SK-N-MC (cell line): Measurements from ENCODE around the gene EFR3B.

Experiments
- DNase-seq: peaks from one replicate; pipeline ENCODE4 v3.0.0-alpha.2; 2011; ENCODE audit warnings: low read depth, low spot score
- H3K27ac ChIP-seq: fragments of 200-600 bp; sonication (generic); 2 replicates; pipeline ENCODE4 v1.5.1; 2016; ENCODE audit warnings: mixed run types
- H3K36me3 ChIP-seq: fragments of 200-600 bp; sonication (generic); 2 replicates; pipeline ENCODE4 v1.6.1; 2017; ENCODE audit warnings: antibody characterized with exemption, low read length, mixed read lengths; ENCODE audit not compliant: insufficient read depth
- H3K4me3 ChIP-seq: fragments of 200-600 bp; sonication (generic); 2 replicates; pipeline ENCODE4 v1.5.1; 2016
- H3K9ac ChIP-seq: fragments of 200-600 bp; sonication (generic); 2 replicates; pipeline ENCODE4 v1.8.0; 2017; ENCODE audit warnings: mixed run types, mixed read lengths; ENCODE audit not compliant: insufficient read length
- H3K9me3 ChIP-seq: fragments of 200-600 bp; sonication (generic); 2 replicates; pipeline ENCODE4 v1.6.1; 2017; ENCODE audit warnings: low read depth, mild to moderate bottlenecking, antibody characterized with exemption, low read length, moderate library complexity, mixed read lengths
- EZH2 ChIP-seq: fragments of 200-600 bp; sonication (generic); IDR thresholded peaks from one replicate; pipeline ENCODE4 v1.6.1; 2017; ENCODE audit warnings: antibody characterized with exemption
- FOXP2 ChIP-seq: optimal IDR thresholded peaks from 2 replicates; pipeline ENCODE3; 2011; ENCODE audit warnings: mild to moderate bottlenecking, moderate library complexity; ENCODE audit not compliant: insufficient read depth; ENCODE audit errors: extremely low read length, control extremely low read depth
- POLR2AphosphoS5 ChIP-seq: IDR thresholded peaks from 2 replicates; pipeline ENCODE4 v1.6.1; 2012; ENCODE audit warnings: mild to moderate bottlenecking, low read depth, low read length, borderline replicate concordance

The EFR3B gene

DNA sequence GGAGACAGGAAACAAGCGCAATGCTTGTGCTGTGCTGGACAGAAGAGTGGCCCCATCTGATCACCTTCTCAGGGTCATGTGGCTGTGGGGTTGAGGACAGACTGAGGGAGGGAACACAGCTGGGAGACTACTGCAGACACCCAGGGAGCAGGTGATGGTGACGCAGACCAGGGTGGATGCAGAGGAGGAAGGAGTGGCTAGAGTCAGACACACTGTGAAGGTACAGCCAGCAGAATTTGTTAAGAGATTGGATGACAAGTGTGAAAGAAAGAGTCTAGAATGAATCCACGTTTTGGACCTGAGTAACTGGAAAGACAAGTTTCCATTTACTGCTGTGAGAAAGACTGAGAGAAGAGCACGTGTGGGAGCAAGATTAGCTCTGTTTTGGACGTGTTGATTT is 142.4 kb downstream of the EFR3B start:
- Histone ChIP-seq H3K36me3 (no peaks in the 10 kb centered on the region), H3K27ac (no peak overlapping the region), H3K4me3 (no peak overlapping the region), H3K9me3 (no peaks in the 10 kb centered on the region), H3K9ac (no peak overlapping the region)
- DNase-seq = no peak
- no peak for TF ChIP-seq EZH2
- TF ChIP-seq FOXP2 = no peak
- TF ChIP-seq POLR2AphosphoS5 = no peak

DNA sequence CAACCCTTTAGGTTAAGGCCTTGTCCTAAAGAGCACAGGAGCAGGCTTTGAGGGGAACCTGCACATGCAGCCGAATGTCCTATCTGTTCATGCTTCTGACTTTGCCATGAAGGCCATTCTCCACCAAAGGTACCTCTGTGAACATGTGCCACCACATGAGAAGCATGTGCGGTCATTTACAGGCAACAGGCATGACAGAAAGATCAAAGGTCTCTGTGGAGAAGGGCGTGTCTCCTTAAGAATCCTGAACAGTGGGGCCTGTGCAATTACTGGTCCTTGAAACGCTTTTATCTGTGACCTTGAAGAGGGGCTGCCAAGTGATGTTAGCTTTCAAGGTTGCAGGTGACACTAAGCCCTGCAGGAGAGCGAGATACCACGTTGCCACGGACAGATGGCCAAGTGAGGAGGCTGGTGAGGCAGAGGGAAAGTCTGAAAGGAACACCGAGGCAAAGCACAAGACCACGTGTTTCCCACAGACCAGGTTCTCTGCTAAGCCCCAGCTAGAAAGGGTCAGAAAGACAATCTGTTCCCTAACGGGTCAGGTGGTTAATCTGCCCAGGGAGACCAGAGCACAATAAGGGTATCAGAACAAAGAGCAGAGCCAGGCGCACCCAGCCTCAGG is 146.0 kb downstream of the EFR3B start:
- no peaks in the 10 kb centered on the region for H3K9me3 ChIP-seq
- H3K4me3 ChIP-seq = no peak overlapping the region
- no peak overlapping the region for H3K9ac ChIP-seq
- DNase-seq = no peak
- H3K27ac ChIP-seq = no peak overlapping the region
- H3K36me3 ChIP-seq = no peaks in the 10 kb centered on the region
- TF ChIP-seq POLR2AphosphoS5 = no peak
- TF ChIP-seq FOXP2 = no peak
- TF ChIP-seq EZH2 = no peak

DNA sequence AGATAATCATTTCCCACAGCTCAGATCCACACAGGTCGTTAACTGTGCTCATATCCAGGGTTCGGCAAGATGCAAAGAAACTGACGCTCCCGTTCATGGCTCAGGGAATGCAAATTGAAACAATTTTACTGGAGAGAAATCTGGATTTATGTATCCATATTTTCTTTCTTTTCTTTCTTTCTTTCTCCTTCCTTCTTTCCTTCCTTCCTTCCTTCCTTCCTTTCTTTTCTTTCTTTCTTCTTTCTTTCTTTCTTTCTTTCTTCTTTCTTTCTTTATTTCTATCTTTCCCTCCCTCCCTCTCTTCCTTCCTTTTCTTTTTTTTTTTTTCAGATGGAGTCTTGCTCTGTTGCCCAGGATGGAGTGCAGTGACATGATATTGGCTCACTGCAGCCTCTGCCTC is 146.5 kb downstream of the EFR3B start:
- no peak overlapping the region for H3K9ac ChIP-seq

DNA sequence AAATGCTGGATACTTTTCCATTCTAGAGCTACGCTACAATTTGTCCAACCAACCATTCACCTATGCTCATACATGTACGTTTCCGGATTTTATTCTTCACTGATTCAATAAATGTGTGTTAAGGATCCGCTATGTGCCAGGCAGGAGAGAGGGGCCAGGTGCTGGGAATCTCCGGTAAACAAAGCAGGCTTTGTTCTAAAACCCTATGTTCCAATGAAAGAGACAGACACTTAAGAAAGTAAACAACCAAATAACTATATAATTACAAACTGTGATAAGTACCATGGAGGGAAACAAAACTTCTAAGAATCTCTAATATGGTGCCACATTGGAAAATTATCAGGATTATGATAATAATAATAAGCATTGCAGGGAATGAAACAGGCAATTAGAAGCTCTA is 148.7 kb downstream of the EFR3B start:
- Histone ChIP-seq H3K9me3 (no peaks in the 10 kb centered on the region), H3K36me3 (no peaks in the 10 kb centered on the region), H3K27ac (no peak overlapping the region), H3K4me3 (no peak overlapping the region), H3K9ac (no peak overlapping the region)
- TF ChIP-seq EZH2 (no peak), POLR2AphosphoS5 (no peak), FOXP2 (no peak)
- DNase-seq = no peak

More for the DNA sequence above, 146.5 kb downstream of the EFR3B start:
- TF ChIP-seq EZH2 (no peak), FOXP2 (no peak), POLR2AphosphoS5 (no peak)
- H3K9me3 ChIP-seq = no peaks in the 10 kb centered on the region
- no peaks in the 10 kb centered on the region for H3K36me3 ChIP-seq
- no peak overlapping the region for H3K27ac ChIP-seq
- no peak for DNase-seq
- H3K4me3 ChIP-seq = no peak overlapping the region

DNA sequence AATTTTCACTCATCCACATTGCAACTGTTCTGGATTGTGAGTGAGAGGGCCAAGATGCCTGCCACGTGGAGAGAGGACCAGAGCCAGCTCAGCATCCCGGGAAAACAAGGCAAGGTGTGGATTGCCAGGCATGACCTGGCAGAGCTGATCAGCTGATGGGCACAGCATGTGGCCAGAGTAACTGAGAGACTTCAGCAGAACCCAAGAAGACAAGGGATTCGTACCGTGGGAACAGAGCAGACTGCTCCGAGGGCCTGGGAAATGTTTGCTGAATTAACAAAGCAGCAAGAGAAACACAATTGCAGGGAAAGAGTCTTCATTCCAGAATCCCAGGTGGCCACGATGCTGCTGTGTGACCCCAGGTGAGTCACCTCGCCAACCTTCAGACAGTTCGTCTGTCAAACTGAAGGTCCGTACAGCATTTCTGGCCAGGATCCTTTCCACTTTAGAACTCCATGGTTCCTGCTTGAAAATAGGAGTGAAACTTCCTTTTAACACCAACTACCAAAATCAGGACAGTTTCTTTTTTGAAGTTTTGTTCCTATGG is 152.8 kb downstream of the EFR3B start:
- no peak for DNase-seq
- Histone ChIP-seq H3K36me3 (no peaks in the 10 kb centered on the region), H3K4me3 (no peak overlapping the region), H3K9me3 (no peaks in the 10 kb centered on the region), H3K9ac (no peak overlapping the region), H3K27ac (no peak overlapping the region)
- TF ChIP-seq POLR2AphosphoS5 = no peak
- no peak for TF ChIP-seq FOXP2
- TF ChIP-seq EZH2 = no peak

DNA sequence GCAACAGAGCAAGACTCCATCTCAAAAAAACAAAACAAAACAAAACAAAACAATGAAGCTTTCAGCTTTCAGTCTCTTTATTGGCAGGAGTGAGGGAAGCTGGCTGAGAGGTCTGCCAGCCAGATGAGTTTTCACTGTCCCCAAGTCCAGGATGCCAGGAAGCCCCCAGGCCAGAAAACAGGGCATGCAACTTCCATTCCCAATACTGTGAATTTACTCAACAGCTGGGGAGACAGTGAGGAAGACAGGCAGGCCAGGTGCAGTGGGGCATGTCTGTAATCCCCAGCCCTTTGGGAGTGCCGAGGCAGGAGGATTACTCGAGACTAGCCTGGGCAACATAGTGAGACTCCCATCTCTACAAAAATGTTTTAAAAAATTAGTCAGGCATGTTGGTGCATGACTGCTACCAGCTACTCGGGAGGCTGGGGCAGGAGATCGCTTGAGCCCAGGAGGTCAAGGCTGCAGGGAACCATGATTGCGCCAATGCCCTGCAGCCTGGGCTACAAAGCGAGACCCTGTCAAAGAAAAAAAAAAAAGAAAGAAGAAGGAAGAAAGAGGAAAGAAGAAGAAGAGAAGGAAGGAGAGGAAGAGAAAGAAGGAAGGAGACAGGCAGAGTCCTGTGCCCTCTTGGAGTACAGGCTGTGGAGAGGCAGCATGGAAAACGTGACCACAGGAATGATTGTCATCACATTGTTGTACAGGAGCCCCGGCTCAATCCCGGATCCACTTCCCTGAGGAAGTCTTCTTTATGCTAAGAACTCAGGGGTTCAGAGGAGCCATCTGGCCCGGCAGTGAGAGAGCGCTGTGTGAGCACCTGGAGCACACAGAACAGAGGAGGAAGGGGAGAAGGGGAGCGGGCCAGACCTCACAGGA is 155.7 kb downstream of the EFR3B start:
- Histone ChIP-seq H3K9ac (peak overlapping the region; percentile 0), H3K4me3 (no peak overlapping the region), H3K27ac (no peak overlapping the region), H3K36me3 (no peaks in the 10 kb centered on the region), H3K9me3 (no peaks in the 10 kb centered on the region)
- TF ChIP-seq EZH2 = no peak
- TF ChIP-seq POLR2AphosphoS5 = no peak
- no peak for DNase-seq

DNA sequence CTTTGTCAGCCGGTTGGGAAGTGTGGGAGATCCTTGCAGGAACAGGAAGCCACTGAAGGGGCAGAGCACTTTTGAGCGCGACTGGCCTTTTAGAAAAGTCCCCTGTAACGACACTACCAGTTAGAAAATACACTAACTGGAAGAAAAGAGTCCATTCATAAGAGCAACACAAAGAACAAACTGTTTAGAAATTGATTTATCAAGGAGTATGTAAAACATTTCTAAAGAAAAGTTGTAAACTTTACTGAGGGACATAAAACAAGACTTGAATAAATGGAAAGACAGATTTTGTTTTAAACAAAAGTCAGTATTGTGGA is 156.3 kb downstream of the EFR3B start:
- no peak for DNase-seq
- peak overlapping the region; percentile 0 for H3K9ac ChIP-seq
- TF ChIP-seq EZH2 = no peak
- H3K9me3 ChIP-seq = no peaks in the 10 kb centered on the region
- H3K36me3 ChIP-seq = no peaks in the 10 kb centered on the region
- no peak overlapping the region for H3K27ac ChIP-seq
- no peak overlapping the region for H3K4me3 ChIP-seq

DNA sequence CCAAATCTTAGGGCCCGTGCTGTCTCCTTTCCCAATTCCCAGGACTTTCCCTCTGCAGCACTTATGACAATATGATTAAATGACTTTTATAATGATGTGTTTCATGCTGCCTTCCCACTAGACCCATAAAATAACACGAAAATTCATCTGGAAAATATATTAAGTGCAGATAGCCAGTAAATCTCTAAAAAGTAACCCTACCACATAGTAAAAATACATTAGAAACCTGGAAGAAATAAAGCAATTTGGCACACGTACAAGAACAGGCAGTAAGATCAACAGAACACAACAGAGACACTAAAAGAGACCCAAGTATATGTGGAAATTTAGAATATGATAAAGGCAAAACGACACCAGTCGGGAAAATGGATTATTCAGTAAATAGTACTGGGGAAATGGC is 156.7 kb downstream of the EFR3B start:
- TF ChIP-seq FOXP2 (no peak), POLR2AphosphoS5 (no peak), EZH2 (no peak)
- DNase-seq = no peak
- H3K9me3 ChIP-seq = no peaks in the 10 kb centered on the region

DNA sequence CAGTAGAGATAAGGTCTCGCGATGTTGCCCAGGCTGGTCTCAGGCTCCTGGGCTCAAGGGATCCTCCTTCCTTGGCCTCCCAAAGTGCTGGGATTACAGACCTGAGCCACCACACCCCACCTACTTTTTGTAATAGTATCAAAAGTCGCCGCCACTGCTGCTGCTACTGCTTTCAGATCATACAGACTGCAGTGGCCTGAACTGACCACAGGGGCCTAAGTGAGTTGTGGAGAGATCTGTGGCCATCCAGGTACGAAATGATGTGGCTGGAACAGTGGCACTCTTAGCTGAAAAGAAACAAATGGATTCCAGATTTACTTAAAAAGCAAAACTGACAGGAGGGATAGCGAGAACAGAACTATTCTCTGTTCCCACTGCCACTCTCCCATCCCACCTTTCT is 159.4 kb downstream of the EFR3B start:
- Histone ChIP-seq H3K36me3 (no peaks in the 10 kb centered on the region), H3K9me3 (no peaks in the 10 kb centered on the region), H3K27ac (no peak overlapping the region), H3K4me3 (no peak overlapping the region), H3K9ac (no peak overlapping the region)
- DNase-seq = no peak
- TF ChIP-seq POLR2AphosphoS5 (no peak), EZH2 (no peak), FOXP2 (no peak)

More for the DNA sequence above, 156.7 kb downstream of the EFR3B start:
- Histone ChIP-seq H3K36me3 (no peaks in the 10 kb centered on the region), H3K27ac (no peak overlapping the region), H3K9ac (no peak overlapping the region), H3K4me3 (no peak overlapping the region)
